ENCODE results near the gene S100A5.
A peak's percentile ranks its signal among the peaks of the same experiment; 100 is the strongest.
"Not testable (repeated sequence)": the region's sequence is repeated elsewhere in the genome, so short reads cannot be mapped to it uniquely, and the experiment has no call there.

The S100A5 gene

GRCh38 chr1:153566414-153567371 lies 26.0 kb upstream of the S100A5 start:
- peak; percentile 80 for DNase-seq

GRCh38 chr1:153565529-153566374 lies 25.0 kb upstream of the S100A5 start, which contains the start of gene S100A2:
Gene S100A2, minus strand, starts transcription at chr1:153565844. Its CDS starts 1,967 bp downstream, at chr1:153563877.
- DNase-seq: peak; percentile 51

- no peak for DNase-seq
Measured at GRCh38 chr1:153563991-153564390, 23.3 kb upstream of the S100A5 start.

- DNase-seq: no peak
Measured at GRCh38 chr1:153563483-153563901, 22.8 kb upstream of the S100A5 start.

- not testable (repeated sequence) for DNase-seq
Measured at GRCh38 chr1:153562021-153562420, 21.3 kb upstream of the S100A5 start.

- DNase-seq: no peak
Measured at GRCh38 chr1:153561466-153561985, 20.8 kb upstream of the S100A5 start.

- no peak for DNase-seq
Measured at GRCh38 chr1:153560771-153561465, 20.2 kb upstream of the S100A5 start.

GRCh38 chr1:153560241-153560640 lies 19.5 kb upstream of the S100A5 start:
- no peak for DNase-seq

- no peak for DNase-seq
Measured at GRCh38 chr1:153557877-153558276, 17.1 kb upstream of the S100A5 start.

GRCh38 chr1:153556348-153556747 lies 15.6 kb upstream of the S100A5 start:
- DNase-seq: no peak

GRCh38 chr1:153553830-153554541 lies 13.3 kb upstream of the S100A5 start:
- no peak for DNase-seq

GRCh38 chr1:153553096-153553495 lies 12.4 kb upstream of the S100A5 start:
- DNase-seq: no peak

GRCh38 chr1:153552335-153552734 lies 11.6 kb upstream of the S100A5 start:
- no peak for DNase-seq

GRCh38 chr1:153550827-153551500 lies 10.2 kb upstream of the S100A5 start:
- no peak for DNase-seq

GRCh38 chr1:153550398-153550758 lies 9.6 kb upstream of the S100A5 start:
- no peak for DNase-seq

GRCh38 chr1:153549741-153550397 lies 9.1 kb upstream of the S100A5 start:
- DNase-seq: no peak

- DNase-seq: no peak
Measured at GRCh38 chr1:153548722-153549688, 8.3 kb upstream of the S100A5 start, which contains the start of gene S100A3. Gene S100A3, minus strand, starts transcription at chr1:153549258. Its CDS starts 773 bp downstream, at chr1:153548485.

GRCh38 chr1:153547560-153548551 lies 7.1 kb upstream of the S100A5 start:
- no peak for DNase-seq

All from stimulated activated CD4-positive, alpha-beta T cell treated with anti-CD3 and anti-CD28 coated beads, Interleukin-12 subunit alpha, Interleukin-12 subunit beta, amount 100 ng/mL, for 4 hours (primary cell).